Ishikawa (cell line): ENCODE results near the gene CUEDC1.

Experiments used
- CEBPB ChIP-seq: IDR thresholded peaks from 2 replicates; pipeline ENCODE4 v1.6.1; 2012
- EGR1 ChIP-seq: IDR thresholded peaks from 2 replicates; pipeline ENCODE4 v1.6.1; 2012
- EP300 ChIP-seq: IDR thresholded peaks from 2 replicates; pipeline ENCODE4 v1.6.1; 2012; ENCODE audit warnings: borderline replicate concordance
- TAF1 ChIP-seq: IDR thresholded peaks from 2 replicates; pipeline ENCODE4 v1.6.1; 2012; ENCODE audit warnings: low read depth, mild to moderate bottlenecking
- ZBTB7A ChIP-seq: IDR thresholded peaks from 2 replicates; pipeline ENCODE4 v1.6.1; 2012; ENCODE audit warnings: low read depth
- TF ChIP-seq, protein P1 (sequence below): IDR thresholded peaks from 2 replicates; pipeline ENCODE4 v1.6.1; 2012

DNA sequence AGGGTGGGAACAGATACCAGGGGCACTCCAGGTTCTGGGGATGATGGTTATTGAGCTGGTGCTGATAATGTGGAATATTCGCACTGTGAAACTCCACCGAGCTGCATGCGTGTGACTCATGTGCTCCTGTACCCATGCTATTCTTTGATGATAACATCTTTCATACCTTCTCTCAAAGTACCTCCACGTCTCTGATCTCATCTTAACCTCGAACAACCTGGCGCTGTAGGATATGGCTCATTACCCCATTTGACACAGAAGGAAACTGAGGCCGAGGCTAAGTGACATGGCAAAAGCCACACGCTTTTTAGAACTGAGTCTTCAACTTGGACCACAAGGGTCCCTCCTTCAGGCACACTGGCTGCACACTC, 75.1 kb downstream of the CUEDC1 start:
- no peak for TF ChIP-seq EP300
- TF ChIP-seq CEBPB: no peak
- no peak for TF ChIP-seq TAF1
- TF ChIP-seq EGR1: no peak
- TF ChIP-seq ZBTB7A: no peak
- TF ChIP-seq, protein P1, sequence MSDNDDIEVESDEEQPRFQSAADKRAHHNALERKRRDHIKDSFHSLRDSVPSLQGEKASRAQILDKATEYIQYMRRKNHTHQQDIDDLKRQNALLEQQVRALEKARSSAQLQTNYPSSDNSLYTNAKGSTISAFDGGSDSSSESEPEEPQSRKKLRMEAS: no peak
